NCI-H2081 (cell line): ENCODE measurements around the gene RFPL3.
"Not testable (repeated sequence)": the region's sequence is repeated elsewhere in the genome, so short reads cannot be mapped to it uniquely, and the experiment has no call there.

ENCODE experiments used
- DNase-seq, 2 experiments: peaks; one replicate each; lab custom pipeline; 2025; lab: John Stamatoyannopoulos, UW

RFPL3 gene

DNA sequence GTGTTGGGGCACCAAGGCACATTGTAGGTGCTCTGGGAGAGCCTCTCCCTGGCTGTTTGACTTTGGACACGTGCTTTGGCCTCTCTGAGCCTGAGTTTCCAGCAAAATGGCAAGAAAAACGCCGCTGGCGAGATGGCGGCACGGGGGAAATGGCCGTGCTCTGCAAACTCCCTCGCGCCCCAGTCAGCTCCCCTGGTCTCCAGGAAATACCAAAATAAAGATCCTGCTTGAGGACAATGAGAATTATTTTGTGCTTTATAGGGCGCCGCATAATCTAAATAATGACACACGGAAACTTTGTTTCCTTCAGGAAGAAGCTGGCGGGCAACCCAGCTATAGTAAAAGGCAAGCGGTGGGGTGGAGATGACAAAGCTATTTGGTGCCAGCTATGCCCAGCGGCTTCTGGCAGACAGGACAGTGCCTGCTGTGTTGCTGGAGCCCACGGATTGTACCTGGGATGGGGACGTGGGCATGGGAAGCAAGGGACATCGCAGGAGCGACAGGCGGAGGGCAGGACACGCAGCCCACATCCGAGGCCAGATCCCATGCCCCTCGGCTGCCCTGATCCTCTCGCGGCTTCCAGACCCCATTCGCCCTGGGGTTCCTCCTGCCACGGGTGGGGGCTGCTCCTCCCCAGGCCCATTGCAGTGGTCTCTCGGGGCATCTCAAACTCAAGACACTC lies 26.3 kb upstream of the RFPL3 start:
- DNase-seq, result no peak

DNA sequence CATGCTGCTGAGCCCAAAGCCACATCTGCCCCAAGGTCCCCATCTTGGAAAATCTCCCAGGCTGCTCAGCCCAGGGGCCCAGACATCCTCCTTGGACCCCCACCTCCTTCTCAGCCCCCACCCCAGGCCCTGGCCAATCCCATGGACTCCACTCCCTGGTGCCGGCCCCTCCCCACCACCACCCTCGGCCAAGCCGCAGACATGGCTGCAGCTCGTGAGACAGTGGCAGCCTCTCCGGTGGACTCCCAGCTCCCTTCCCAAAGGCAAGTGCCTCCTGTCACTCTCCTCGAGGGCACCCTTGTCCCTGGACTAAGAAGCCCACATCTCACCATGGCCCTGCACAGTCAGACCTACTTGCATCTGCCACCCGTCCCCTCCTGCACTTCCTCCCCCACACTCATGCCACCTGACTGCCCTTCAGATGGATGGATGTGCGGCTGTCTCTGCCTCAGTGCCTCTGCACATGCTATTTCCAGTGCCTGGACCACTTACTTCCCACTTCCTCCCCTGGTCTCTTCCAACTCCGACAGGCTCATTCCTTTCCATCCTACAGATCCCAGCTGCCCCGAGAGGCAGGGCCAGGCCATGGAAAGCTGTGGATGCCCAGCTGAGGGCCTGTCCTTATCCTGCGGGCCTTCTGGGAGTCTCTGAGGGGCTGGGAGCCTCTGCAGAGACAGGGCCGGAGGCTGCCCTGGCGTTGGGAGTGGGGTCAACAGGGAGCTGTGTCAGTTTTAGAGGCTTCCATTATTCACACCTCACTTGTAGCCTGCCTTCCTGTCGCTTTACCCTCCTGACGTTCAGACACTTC lies 25.5 kb upstream of the RFPL3 start:
- no peak for DNase-seq

DNA sequence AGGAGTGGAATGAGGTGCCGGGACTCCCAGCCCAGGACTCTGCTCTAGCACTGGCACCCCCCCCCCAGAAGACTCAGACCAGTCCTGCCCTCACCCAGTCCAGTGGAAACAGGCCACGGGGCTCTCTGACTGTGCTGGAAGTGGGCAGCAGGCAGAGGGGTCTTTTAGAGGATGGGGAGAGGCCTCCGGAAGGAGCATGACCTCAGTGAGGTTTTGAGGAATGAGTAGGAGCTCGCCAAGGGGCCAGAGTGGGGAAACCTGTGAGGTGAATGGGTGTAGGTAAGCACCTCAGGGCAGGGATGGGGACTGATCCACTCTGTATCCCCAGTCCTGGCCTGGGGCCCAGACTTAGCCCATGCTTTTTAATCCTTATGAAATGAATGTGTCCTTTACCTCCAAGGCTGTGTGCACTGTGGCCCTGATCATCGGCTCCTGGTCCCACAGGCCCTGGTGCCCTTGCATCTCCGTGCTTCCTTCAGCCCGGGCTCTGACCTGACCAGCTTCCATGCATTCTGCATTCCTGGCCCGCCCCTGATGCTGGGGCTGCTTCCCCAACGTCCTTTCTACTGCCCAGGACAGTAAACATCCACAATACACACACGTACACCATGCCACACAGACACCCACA lies 24.4 kb upstream of the RFPL3 start:
- DNase-seq, result no peak

DNA sequence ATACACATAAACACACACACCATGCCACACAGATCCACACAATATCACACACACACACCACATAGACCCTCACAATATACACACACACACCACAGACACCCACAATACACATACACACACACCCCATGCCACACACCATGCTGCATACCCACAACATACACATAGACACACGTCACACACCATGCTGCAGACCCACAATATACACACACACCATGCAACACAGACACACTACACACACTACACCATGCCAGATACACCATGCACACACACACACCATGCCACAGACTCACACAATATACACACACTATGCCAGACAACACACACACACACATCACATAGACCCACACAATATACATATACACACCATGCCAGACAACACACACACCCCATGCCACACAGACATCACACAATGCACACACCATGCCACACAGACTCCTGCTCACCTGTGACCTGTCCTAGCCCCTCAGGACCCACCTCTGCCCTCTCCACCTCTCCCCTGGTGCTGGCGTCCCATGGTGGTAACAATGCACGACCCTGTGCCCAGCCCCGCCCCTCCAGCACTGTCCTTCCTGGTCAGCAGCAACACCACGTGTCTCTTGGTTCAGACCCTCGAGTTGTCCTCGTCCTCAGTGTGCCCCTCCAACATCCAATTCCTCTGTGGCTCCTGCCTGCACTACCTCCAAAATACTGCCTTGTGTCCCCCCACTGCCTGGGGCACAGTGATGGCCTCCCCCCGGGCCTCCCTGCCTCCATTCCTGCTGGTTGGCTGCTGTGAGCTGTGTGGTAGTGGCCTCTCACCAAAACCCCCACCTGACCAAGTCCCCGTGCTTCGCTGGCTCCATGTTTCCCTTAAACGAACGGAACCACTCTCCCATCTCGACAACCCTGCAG lies 23.7 kb upstream of the RFPL3 start:
- DNase-seq, result no peak

DNA sequence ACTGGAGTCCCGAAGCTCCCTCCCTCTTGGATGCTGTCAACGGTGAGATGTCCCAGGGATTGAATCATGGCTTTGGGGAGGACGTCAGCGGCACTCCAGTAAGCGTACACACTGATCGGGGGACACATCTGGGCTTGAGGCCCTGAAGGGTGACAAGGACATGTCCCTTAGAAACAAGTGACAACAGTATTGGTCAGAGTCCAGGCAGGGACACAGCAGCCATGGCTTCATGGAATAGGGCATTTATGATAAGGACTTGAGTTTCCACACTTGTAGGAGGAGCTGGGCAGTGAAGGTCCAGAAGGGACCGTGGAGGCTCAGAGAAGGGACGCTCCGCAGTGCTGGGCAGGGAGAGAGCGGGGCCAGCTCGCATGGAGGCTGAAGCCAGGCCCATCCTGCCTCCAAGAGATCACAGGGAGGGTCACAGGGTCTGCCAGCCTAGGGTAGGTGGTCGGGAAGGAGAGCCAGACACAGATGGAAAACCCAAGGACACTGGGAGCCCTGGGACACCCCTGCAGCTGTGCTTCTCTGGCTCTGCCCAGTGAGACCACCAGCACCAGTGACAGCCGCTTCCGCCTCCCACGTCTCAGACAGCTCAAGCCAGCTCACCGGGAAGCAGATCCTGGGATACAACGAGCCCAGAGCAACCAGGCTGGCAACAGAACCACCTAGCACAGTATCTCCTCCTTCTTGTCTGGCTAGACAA lies 22.9 kb upstream of the RFPL3 start:
- DNase-seq, result no peak

DNA sequence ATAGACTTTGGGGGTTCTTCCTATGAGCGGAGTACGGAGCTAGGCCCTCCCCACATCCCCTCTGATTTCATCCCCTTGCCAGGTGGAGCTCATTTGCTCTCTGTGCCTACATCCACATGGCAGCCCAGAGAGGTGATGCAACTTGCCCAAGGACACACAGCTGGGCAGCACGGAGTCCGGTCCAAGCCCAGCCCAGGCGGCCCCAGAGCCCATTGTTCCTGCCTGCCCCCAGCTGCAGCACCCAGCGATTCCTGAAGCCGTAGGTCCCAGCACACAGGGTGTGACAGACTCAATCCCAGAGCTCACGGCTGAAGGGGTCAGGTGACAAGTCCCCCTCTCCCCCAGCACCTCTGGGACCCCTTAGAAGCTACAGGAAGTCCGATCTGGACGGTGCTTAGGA lies 22.2 kb upstream of the RFPL3 start:
- no peak for DNase-seq

DNA sequence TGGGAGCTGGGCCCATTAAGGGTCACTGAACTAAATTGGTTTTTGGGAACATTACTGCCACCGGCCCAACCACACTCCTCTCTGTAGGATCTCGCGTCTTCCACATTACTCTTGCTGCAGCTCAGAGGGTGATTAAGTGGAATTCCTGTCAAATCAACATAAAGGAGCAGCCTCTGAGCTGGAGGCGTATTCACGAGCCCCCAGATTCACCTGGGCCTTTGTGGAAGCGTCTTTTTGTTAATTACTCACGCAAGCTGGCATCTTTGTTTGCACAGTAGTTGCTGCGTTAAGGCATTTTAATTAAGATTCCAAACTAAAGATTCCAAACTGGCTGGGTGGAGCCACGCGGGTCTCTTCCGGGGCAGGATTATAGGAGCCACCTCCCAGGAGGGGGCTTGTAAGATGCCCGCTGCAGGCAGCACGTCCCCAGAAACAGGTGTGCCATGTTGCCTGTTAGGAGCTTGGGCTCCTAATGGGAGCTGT lies 21.5 kb upstream of the RFPL3 start:
- DNase-seq, result no peak

GRCh38 chr22:32336771-32337424 lies 20.8 kb upstream of the RFPL3 start:
- DNase-seq, result no peak

- DNase-seq, result not testable (repeated sequence)
Measured at GRCh38 chr22:32337425-32337824, 20.2 kb upstream of the RFPL3 start.

GRCh38 chr22:32338757-32339156 lies 18.9 kb upstream of the RFPL3 start:
- DNase-seq, result no peak

- no peak for DNase-seq
Measured at GRCh38 chr22:32339190-32340012, 18.3 kb upstream of the RFPL3 start.

DNA sequence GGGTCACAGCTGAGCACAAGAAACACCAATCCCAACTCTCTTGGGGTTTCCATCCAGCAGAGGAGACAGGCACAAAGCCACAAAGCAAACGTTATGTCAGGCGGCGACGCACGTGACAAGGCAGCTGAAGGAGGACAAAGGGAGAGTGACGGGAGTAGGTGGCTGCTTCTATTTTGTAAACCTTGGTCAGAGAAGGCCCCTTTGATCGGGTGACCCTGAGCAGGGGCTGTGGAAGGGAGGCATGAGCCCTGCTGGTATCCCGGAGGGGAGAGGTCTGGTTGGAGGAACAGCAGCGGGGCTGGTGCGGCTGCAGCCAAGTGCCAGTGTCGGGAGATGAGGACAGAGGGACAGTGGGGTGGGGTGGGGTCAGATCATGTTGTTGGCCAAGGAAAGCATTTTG lies 17.3 kb upstream of the RFPL3 start:
- DNase-seq, result no peak

- no peak for DNase-seq
Measured at GRCh38 chr22:32341122-32341740, 16.4 kb upstream of the RFPL3 start.

DNA sequence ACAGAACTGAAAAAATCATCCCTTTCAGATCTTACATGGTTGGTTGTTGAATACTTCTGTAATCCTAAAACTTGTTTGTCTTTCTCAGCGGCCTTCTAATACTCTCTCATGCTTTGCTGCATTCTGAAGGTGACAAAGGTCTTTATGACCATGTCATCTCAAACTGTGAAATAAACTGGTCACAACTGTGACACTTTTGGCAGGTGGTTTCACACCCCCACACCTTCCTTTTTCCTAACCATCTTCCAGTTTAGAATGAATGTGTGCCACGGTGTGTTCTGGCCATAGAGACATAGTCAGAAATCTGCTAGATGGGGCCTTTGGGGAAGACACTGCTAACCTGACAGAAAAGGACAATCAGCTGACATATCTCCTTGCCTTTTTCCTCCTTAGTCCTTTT lies 14.7 kb upstream of the RFPL3 start:
- no peak for DNase-seq

GRCh38 chr22:32343941-32344340 lies 13.7 kb upstream of the RFPL3 start:
- DNase-seq, result no peak

GRCh38 chr22:32348031-32348611 lies 9.5 kb upstream of the RFPL3 start:
- no peak for DNase-seq

DNA sequence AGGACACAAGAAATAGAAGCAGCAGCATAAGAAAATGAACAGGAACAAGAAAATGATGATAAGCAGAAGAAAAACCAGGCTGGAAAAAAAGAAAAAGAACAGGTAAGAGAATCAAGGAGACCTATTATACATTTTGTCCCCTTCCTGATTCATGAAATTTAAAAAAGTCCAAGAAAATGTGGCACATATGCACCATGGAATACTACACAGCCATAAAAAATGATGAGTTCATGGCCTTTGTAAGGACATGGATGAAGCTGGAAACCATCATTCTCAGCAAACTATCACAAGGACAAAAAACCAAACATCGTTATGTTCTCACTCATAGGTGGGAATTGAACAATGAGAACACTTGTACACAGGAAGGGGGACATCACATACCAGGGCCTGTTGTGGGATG lies 5.8 kb upstream of the RFPL3 start:
- not testable (repeated sequence) for DNase-seq

GRCh38 chr22:32352681-32353080 lies 5.0 kb upstream of the RFPL3 start:
- no peak for DNase-seq

- no peak for DNase-seq
Measured at GRCh38 chr22:32353292-32353691, 4.4 kb upstream of the RFPL3 start.
